DND-41 (cell line): Measurements from ENCODE around the gene PDZRN3.

ENCODE experiments used
- ATAC-seq: fragments of 200-7000 bp; cut with Tn5 transposase; 3 replicates; pipeline ENCODE4 v1.9.1; 2021; ENCODE audit warnings: low read depth; ENCODE audit not compliant: insufficient read depth
- DNase-seq: peaks from one replicate; pipeline ENCODE4 v3.0.0-alpha.2; 2020
- H2AFZ ChIP-seq: 2 replicates; pipeline ENCODE4 v1.6.0; 2012; ENCODE audit warnings: low read depth, low read length
- H3K27ac ChIP-seq: 2 replicates; pipeline ENCODE4 v1.5.1; 2012; ENCODE audit warnings: low read length, inconsistent platforms
- H3K27me3 ChIP-seq: fragments of 200-600 bp; sonication (generic); 2 replicates; pipeline ENCODE4 v1.6.0; 2012; ENCODE audit warnings: low read length, mild to moderate bottlenecking, inconsistent platforms; ENCODE audit not compliant: insufficient read depth, poor library complexity
- H3K36me3 ChIP-seq: 2 replicates; pipeline ENCODE4 v1.5.1; 2012; ENCODE audit warnings: low read length, inconsistent platforms; ENCODE audit not compliant: insufficient read depth
- H3K4me1 ChIP-seq: 2 replicates; pipeline ENCODE4 v1.5.1; 2012; ENCODE audit warnings: mild to moderate bottlenecking, low read length; ENCODE audit not compliant: insufficient read depth
- H3K4me2 ChIP-seq: 2 replicates; pipeline ENCODE4 v1.6.0; 2012; ENCODE audit warnings: mild to moderate bottlenecking, moderate library complexity, low read length, inconsistent platforms; ENCODE audit not compliant: insufficient read depth
- H3K4me3 ChIP-seq, 2 experiments: fragments of 200-600 bp in 1 of 2; shearing (Covaris generic) in 1 of 2; 2 replicates each; pipeline ENCODE4 v1.5.1; 2012 to 2016; ENCODE audit warnings: inconsistent platforms in 2 of 2, low read length in 2 of 2, mild to moderate bottlenecking in 2 of 2, low read depth in 1 of 2, moderate library complexity in 1 of 2
- H3K79me2 ChIP-seq: 2 replicates; pipeline ENCODE4 v1.6.0; 2012; ENCODE audit warnings: low read length, inconsistent platforms; ENCODE audit not compliant: insufficient read depth
- H3K9ac ChIP-seq: 2 replicates; pipeline ENCODE4 v1.6.0; 2012; ENCODE audit warnings: low read depth, mild to moderate bottlenecking, inconsistent platforms, low read length, moderate library complexity
- H3K9me3 ChIP-seq: 2 replicates; pipeline ENCODE4 v1.5.1; 2012; ENCODE audit warnings: low read length, moderate library complexity, mild to moderate bottlenecking, inconsistent platforms; ENCODE audit not compliant: insufficient read depth, severe bottlenecking
- H4K20me1 ChIP-seq: 2 replicates; pipeline ENCODE4 v1.6.0; 2012; ENCODE audit warnings: low read length; ENCODE audit not compliant: insufficient read depth
- CTCF ChIP-seq: IDR thresholded peaks from 2 replicates; pipeline ENCODE4 v1.5.1; 2012; ENCODE audit warnings: borderline replicate concordance, low read length, moderate library complexity, mild to moderate bottlenecking; ENCODE audit not compliant: poor library complexity, severe bottlenecking; ENCODE audit errors: extremely low read depth
- EZH2 ChIP-seq: IDR thresholded peaks from 3 replicates; pipeline ENCODE4 v1.6.1; 2012; ENCODE audit warnings: borderline replicate concordance, low read depth, mild to moderate bottlenecking, moderate library complexity, low read length, inconsistent platforms; ENCODE audit not compliant: severe bottlenecking

The PDZRN3 gene

GRCh38 chr3:73504852-73505251 is 119.9 kb downstream of the PDZRN3 start:
- Histone ChIP-seq H2AFZ (no peak overlapping the region), H3K27me3 (peaks cover 5% of the 10 kb centered on the region), H3K9me3 (no peaks in the 10 kb centered on the region), H3K4me1 (no peaks in the 10 kb centered on the region), H3K27ac (no peak overlapping the region), H4K20me1 (no peaks in the 10 kb centered on the region), H3K36me3 (no peaks in the 10 kb centered on the region), H3K4me3 (no peak overlapping the region), H3K9ac (no peak overlapping the region), H3K79me2 (no peaks in the 10 kb centered on the region), H3K4me2 (no peak overlapping the region)
- ATAC-seq (no peak), DNase-seq (no peak)
- TF ChIP-seq EZH2: no peak

GRCh38 chr3:73504239-73504638 is 120.5 kb downstream of the PDZRN3 start:
- no peaks in the 10 kb centered on the region for H3K36me3 ChIP-seq
- DNase-seq: no peak
- H2AFZ ChIP-seq: no peak overlapping the region
- no peaks in the 10 kb centered on the region for H3K79me2 ChIP-seq
- H3K27me3 ChIP-seq: peaks cover 5% of the 10 kb centered on the region
- no peaks in the 10 kb centered on the region for H4K20me1 ChIP-seq
- no peak for ATAC-seq
- no peaks in the 10 kb centered on the region for H3K9me3 ChIP-seq
- H3K4me3 ChIP-seq: no peak overlapping the region
- H3K4me1 ChIP-seq: no peaks in the 10 kb centered on the region
- no peak overlapping the region for H3K4me2 ChIP-seq
- H3K9ac ChIP-seq: no peak overlapping the region
- TF ChIP-seq CTCF: no peak
- TF ChIP-seq EZH2: no peak
- no peak overlapping the region for H3K27ac ChIP-seq

GRCh38 chr3:73503781-73504180 is 121.0 kb downstream of the PDZRN3 start:
- H3K36me3 ChIP-seq: no peaks in the 10 kb centered on the region
- no peak overlapping the region for H2AFZ ChIP-seq
- no peak overlapping the region for H3K4me2 ChIP-seq
- H3K27me3 ChIP-seq: peaks cover 5% of the 10 kb centered on the region
- H4K20me1 ChIP-seq: no peaks in the 10 kb centered on the region
- no peaks in the 10 kb centered on the region for H3K4me1 ChIP-seq
- no peak overlapping the region for H3K27ac ChIP-seq
- no peak for TF ChIP-seq EZH2
- TF ChIP-seq CTCF: no peak
- no peaks in the 10 kb centered on the region for H3K79me2 ChIP-seq
- no peak for DNase-seq
- ATAC-seq: no peak
- H3K9ac ChIP-seq: no peak overlapping the region
- H3K4me3 ChIP-seq: no peak overlapping the region
- H3K9me3 ChIP-seq: no peaks in the 10 kb centered on the region

GRCh38 chr3:73502609-73503583 is 121.8 kb downstream of the PDZRN3 start:
- peak; percentile 88 for ATAC-seq
- no peaks in the 10 kb centered on the region for H3K79me2 ChIP-seq
- TF ChIP-seq CTCF (peak; percentile 96), EZH2 (no peak)
- H3K4me1 ChIP-seq: no peaks in the 10 kb centered on the region
- no peaks in the 10 kb centered on the region for H4K20me1 ChIP-seq
- H3K9me3 ChIP-seq: no peaks in the 10 kb centered on the region
- peak; percentile 65 for DNase-seq
- H3K27ac ChIP-seq: no peak overlapping the region
- no peaks in the 10 kb centered on the region for H3K36me3 ChIP-seq
- no peak overlapping the region for H2AFZ ChIP-seq
- H3K4me3 ChIP-seq: no peak overlapping the region
- H3K4me2 ChIP-seq: no peak overlapping the region
- H3K9ac ChIP-seq: no peak overlapping the region
- peaks cover 6% of the 10 kb centered on the region for H3K27me3 ChIP-seq
